ENCODE results near the gene PRKCG.
"Not testable (repeated sequence)": the region's sequence is repeated elsewhere in the genome, so short reads cannot be mapped to it uniquely, and the experiment has no call there.

PRKCG gene

GRCh38 chr19:53868892-53869804, 12.8 kb upstream of the PRKCG start:
- H3K18ac ChIP-seq (ENCODE audit: low read length) = peak overlapping the region; percentile 97
- H3K4ac ChIP-seq (ENCODE audit: low read length) = no peak overlapping the region
- peak overlapping the region; percentile 88 for H3K4me2 ChIP-seq (ENCODE audit: insufficient read depth, low read length, poor library complexity, severe bottlenecking)
- peak overlapping the region; percentile 75 for H3K14ac ChIP-seq (ENCODE audit: low read length)
- H3K23ac ChIP-seq (ENCODE audit: low read depth, low read length, poor library complexity) = no peak overlapping the region
- H2AFZ ChIP-seq (ENCODE audit: low read length) = peak overlapping the region; percentile 77
- H4K91ac ChIP-seq (ENCODE audit: low read depth, low read length, poor library complexity) = no peak overlapping the region
- no peaks in the 10 kb centered on the region for H3K27me3 ChIP-seq (ENCODE audit: control insufficient read depth in 3 of 3, insufficient read depth in 3 of 3, low read depth in 1 of 3, low read length in 3 of 3)
- peak overlapping the region; percentile 86 for H3K27ac ChIP-seq (replicated peaks; ENCODE audit: low read length)
- no peak overlapping the region for H2BK12ac ChIP-seq (ENCODE audit: low read length)
- peak overlapping the region; percentile 86 for H2BK15ac ChIP-seq (ENCODE audit: low read length)
- H2BK120ac ChIP-seq (ENCODE audit: low read depth, low read length) = no peak overlapping the region
- peak overlapping the region; percentile 77 for H2AK5ac ChIP-seq (ENCODE audit: low read depth, low read length)
- peak; percentile 87 for DNase-seq (ENCODE audit: low spot score)
- peak overlapping the region; percentile 87 to 96 for H3K4me3 ChIP-seq (ENCODE audit: low read length in 2 of 2)
- H2BK5ac ChIP-seq (ENCODE audit: low read length) = peak overlapping the region; percentile 80
- H3K9ac ChIP-seq (ENCODE audit: low read depth, low read length, poor library complexity) = peak overlapping the region; percentile 92
- H3K79me1 ChIP-seq (ENCODE audit: low read depth, low read length) = peaks cover 13% of the 10 kb centered on the region
- H3K4me1 ChIP-seq (ENCODE audit: control insufficient read depth in 2 of 2, insufficient read depth in 1 of 2, low read depth in 1 of 2, low read length in 2 of 2) = peaks cover 8 to 15% of the 10 kb centered on the region in 2 donors
- peaks cover 13 to 35% of the 10 kb centered on the region in 2 donors for H3K36me3 ChIP-seq (replicated peaks in 1 of 2; ENCODE audit: control insufficient read depth in 2 of 2, insufficient read depth in 2 of 2, low read length in 2 of 2)
- H3K9me3 ChIP-seq (replicated peaks in 1 of 2; ENCODE audit: control insufficient read depth in 2 of 2, insufficient read depth in 1 of 2, low read depth in 1 of 2, low read length in 2 of 2) = no peaks in the 10 kb centered on the region
- WGBS, 2 donors (ENCODE audit: extremely low coverage in 2 of 2, insufficient read length in 2 of 2, insufficient replicate concordance in 1 of 2) = no CpG with 5 or more reads among the region's 75 CpGs
- no peak overlapping the region for H4K8ac ChIP-seq (ENCODE audit: low read depth, low read length)

- H2BK120ac ChIP-seq (ENCODE audit: low read depth, low read length); H3K14ac ChIP-seq (ENCODE audit: low read length); H2BK15ac ChIP-seq (ENCODE audit: low read length); H3K4ac ChIP-seq (ENCODE audit: low read length); H2AK5ac ChIP-seq (ENCODE audit: low read depth, low read length); DNase-seq (ENCODE audit: low spot score); H2BK5ac ChIP-seq (ENCODE audit: low read length); H2BK12ac ChIP-seq (ENCODE audit: low read length); H3K23ac ChIP-seq (ENCODE audit: low read depth, low read length, poor library complexity); H3K9me3 ChIP-seq (replicated peaks in 1 of 2; ENCODE audit: control insufficient read depth in 2 of 2, insufficient read depth in 1 of 2, low read depth in 1 of 2, low read length in 2 of 2); H4K91ac ChIP-seq (ENCODE audit: low read depth, low read length, poor library complexity); H3K27me3 ChIP-seq (ENCODE audit: control insufficient read depth in 3 of 3, insufficient read depth in 3 of 3, low read depth in 1 of 3, low read length in 3 of 3); H4K8ac ChIP-seq (ENCODE audit: low read depth, low read length): not testable (repeated sequence)
- peaks cover 8 to 15% of the 10 kb centered on the region in 2 donors for H3K4me1 ChIP-seq (ENCODE audit: control insufficient read depth in 2 of 2, insufficient read depth in 1 of 2, low read depth in 1 of 2, low read length in 2 of 2)
- peaks cover 19 to 43% of the 10 kb centered on the region in 2 donors for H3K36me3 ChIP-seq (replicated peaks in 1 of 2; ENCODE audit: control insufficient read depth in 2 of 2, insufficient read depth in 2 of 2, low read length in 2 of 2)
- H2AFZ ChIP-seq (ENCODE audit: low read length) = peak overlapping the region; percentile 77
- peak overlapping the region; percentile 87 to 96 for H3K4me3 ChIP-seq (ENCODE audit: low read length in 2 of 2)
- peak overlapping the region; percentile 88 for H3K4me2 ChIP-seq (ENCODE audit: insufficient read depth, low read length, poor library complexity, severe bottlenecking)
- peak overlapping the region; percentile 61 for H3K27ac ChIP-seq (replicated peaks; ENCODE audit: low read length)
- peak overlapping the region; percentile 94 for H3K18ac ChIP-seq (ENCODE audit: low read length)
- WGBS, 2 donors (ENCODE audit: extremely low coverage in 2 of 2, insufficient read length in 2 of 2, insufficient replicate concordance in 1 of 2) = no CpG with 5 or more reads among the region's 24 CpGs
- peak overlapping the region; percentile 22 for H3K9ac ChIP-seq (ENCODE audit: low read depth, low read length, poor library complexity)
- H3K79me1 ChIP-seq (ENCODE audit: low read depth, low read length) = peaks cover 13% of the 10 kb centered on the region
Measured at GRCh38 chr19:53869805-53870484, 12.1 kb upstream of the PRKCG start.

GRCh38 chr19:53870485-53870844, 11.5 kb upstream of the PRKCG start:
- Histone ChIP-seq H2BK15ac (ENCODE audit: low read length) (no peak overlapping the region), H3K9me3 (replicated peaks in 1 of 2; ENCODE audit: control insufficient read depth in 2 of 2, insufficient read depth in 1 of 2, low read depth in 1 of 2, low read length in 2 of 2) (no peaks in the 10 kb centered on the region), H2BK120ac (ENCODE audit: low read depth, low read length) (no peak overlapping the region), H3K36me3 (replicated peaks in 1 of 2; ENCODE audit: control insufficient read depth in 2 of 2, insufficient read depth in 2 of 2, low read length in 2 of 2) (peaks cover 20 to 48% of the 10 kb centered on the region in 2 donors), H2AFZ (ENCODE audit: low read length) (no peak overlapping the region), H3K27me3 (ENCODE audit: control insufficient read depth in 3 of 3, insufficient read depth in 3 of 3, low read depth in 1 of 3, low read length in 3 of 3) (no peaks in the 10 kb centered on the region), H2BK5ac (ENCODE audit: low read length) (no peak overlapping the region), H3K18ac (ENCODE audit: low read length) (peak overlapping the region; percentile 6), H3K4me1 (ENCODE audit: control insufficient read depth in 2 of 2, insufficient read depth in 1 of 2, low read depth in 1 of 2, low read length in 2 of 2) (peaks cover 6 to 13% of the 10 kb centered on the region in 2 donors), H3K9ac (ENCODE audit: low read depth, low read length, poor library complexity) (no peak overlapping the region), H3K23ac (ENCODE audit: low read depth, low read length, poor library complexity) (no peak overlapping the region), H2BK12ac (ENCODE audit: low read length) (no peak overlapping the region), H3K4ac (ENCODE audit: low read length) (no peak overlapping the region), H4K8ac (ENCODE audit: low read depth, low read length) (no peak overlapping the region), H3K4me3 (ENCODE audit: low read length in 2 of 2) (peak overlapping the region; percentile 26 to 55), H3K14ac (ENCODE audit: low read length) (no peak overlapping the region), H3K79me1 (ENCODE audit: low read depth, low read length) (peaks cover 13% of the 10 kb centered on the region), H3K27ac (replicated peaks; ENCODE audit: low read length) (peak overlapping the region; percentile 61), H4K91ac (ENCODE audit: low read depth, low read length, poor library complexity) (no peak overlapping the region), H2AK5ac (ENCODE audit: low read depth, low read length) (no peak overlapping the region), H3K4me2 (ENCODE audit: insufficient read depth, low read length, poor library complexity, severe bottlenecking) (peak overlapping the region; percentile 34)
- WGBS, 2 donors (ENCODE audit: extremely low coverage in 2 of 2, insufficient read length in 2 of 2, insufficient replicate concordance in 1 of 2) = no CpG with 5 or more reads among the region's 5 CpGs
- no peak for DNase-seq (ENCODE audit: low spot score)

- no peak overlapping the region for H3K18ac ChIP-seq (ENCODE audit: low read length)
- H2BK120ac ChIP-seq (ENCODE audit: low read depth, low read length) = no peak overlapping the region
- no peak for DNase-seq (ENCODE audit: low spot score)
- H3K4me1 ChIP-seq (ENCODE audit: control insufficient read depth in 2 of 2, insufficient read depth in 1 of 2, low read depth in 1 of 2, low read length in 2 of 2) = peaks cover 2 to 9% of the 10 kb centered on the region in 2 donors
- no peak overlapping the region for H3K23ac ChIP-seq (ENCODE audit: low read depth, low read length, poor library complexity)
- no peak overlapping the region for H3K27ac ChIP-seq (replicated peaks; ENCODE audit: low read length)
- H3K4me3 ChIP-seq (ENCODE audit: low read length in 2 of 2) = no peak overlapping the region
- H3K79me1 ChIP-seq (ENCODE audit: low read depth, low read length) = peaks cover 13% of the 10 kb centered on the region
- H3K9me3 ChIP-seq (replicated peaks in 1 of 2; ENCODE audit: control insufficient read depth in 2 of 2, insufficient read depth in 1 of 2, low read depth in 1 of 2, low read length in 2 of 2) = no peaks in the 10 kb centered on the region
- no peak overlapping the region for H3K14ac ChIP-seq (ENCODE audit: low read length)
- H4K8ac ChIP-seq (ENCODE audit: low read depth, low read length) = no peak overlapping the region
- no peak overlapping the region for H3K4me2 ChIP-seq (ENCODE audit: insufficient read depth, low read length, poor library complexity, severe bottlenecking)
- no peak overlapping the region for H3K9ac ChIP-seq (ENCODE audit: low read depth, low read length, poor library complexity)
- no peak overlapping the region for H2BK12ac ChIP-seq (ENCODE audit: low read length)
- H3K4ac ChIP-seq (ENCODE audit: low read length) = no peak overlapping the region
- H2AK5ac ChIP-seq (ENCODE audit: low read depth, low read length) = no peak overlapping the region
- no CpG with 5 or more reads among the region's 7 CpGs for WGBS, 2 donors (ENCODE audit: extremely low coverage in 2 of 2, insufficient read length in 2 of 2, insufficient replicate concordance in 1 of 2)
- peaks cover 24 to 54% of the 10 kb centered on the region in 2 donors for H3K36me3 ChIP-seq (replicated peaks in 1 of 2; ENCODE audit: control insufficient read depth in 2 of 2, insufficient read depth in 2 of 2, low read length in 2 of 2)
- H2AFZ ChIP-seq (ENCODE audit: low read length) = no peak overlapping the region
- no peaks in the 10 kb centered on the region for H3K27me3 ChIP-seq (ENCODE audit: control insufficient read depth in 3 of 3, insufficient read depth in 3 of 3, low read depth in 1 of 3, low read length in 3 of 3)
- no peak overlapping the region for H2BK5ac ChIP-seq (ENCODE audit: low read length)
- H2BK15ac ChIP-seq (ENCODE audit: low read length) = no peak overlapping the region
- H4K91ac ChIP-seq (ENCODE audit: low read depth, low read length, poor library complexity) = no peak overlapping the region
Measured at GRCh38 chr19:53871454-53871853, 10.5 kb upstream of the PRKCG start.

Data from neuronal stem cell (in vitro differentiated cells).